Measurements from ENCODE around the gene TMA7. TPM values are rescaled to one million over a fixed set of nuclear protein-coding genes. Genes with fewer than 3 reads are reported as not detected.

Gene TMA7
- polyA plus RNA-seq, 2 of the 4 experiments (the other 2 are of a cell fraction) = 303 to 417 TPM

DNA sequence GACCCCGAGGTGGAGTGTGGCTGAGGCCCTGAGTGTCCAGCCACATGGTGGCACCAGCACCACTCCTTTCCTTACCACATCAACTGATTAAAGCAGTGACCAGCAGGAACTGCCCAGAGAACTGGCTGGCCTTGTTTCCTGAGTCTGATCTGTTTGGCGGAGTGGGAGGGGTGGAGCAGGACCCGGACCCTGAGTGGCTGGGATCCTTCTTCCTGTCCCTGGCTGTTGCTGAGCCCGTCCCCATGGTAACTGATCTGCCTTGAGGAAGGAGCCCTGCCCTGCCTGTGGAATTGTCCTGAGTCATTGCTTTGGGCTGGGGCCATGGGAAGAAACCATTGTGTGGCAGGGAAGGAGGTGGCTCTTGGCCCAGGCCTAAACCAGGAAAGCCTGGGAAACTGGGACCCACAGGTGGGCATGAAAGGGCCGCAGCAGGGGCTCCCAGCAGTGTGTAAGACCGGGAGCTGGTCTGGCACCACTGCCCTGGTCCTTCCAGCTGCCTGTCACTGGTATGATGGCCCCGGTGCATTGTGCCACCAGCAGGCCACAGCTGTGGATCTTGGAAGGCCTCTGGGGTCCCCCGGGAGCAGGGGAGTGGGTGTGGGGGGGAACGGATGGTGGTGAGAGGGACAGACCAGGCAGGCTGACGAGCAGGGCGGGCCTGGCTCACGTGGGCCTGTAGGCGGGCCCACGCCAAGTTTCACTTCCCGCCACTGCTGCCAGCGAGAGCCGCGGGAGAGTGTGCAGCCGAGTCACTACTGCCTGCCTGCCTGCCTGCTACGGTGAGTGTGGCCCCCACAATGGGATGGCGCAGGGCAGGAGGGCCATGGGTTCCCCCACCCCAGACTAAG, 25.7 kb downstream of the TMA7 start:
- WGBS (ENCODE audit: missing lambda C conversion rate) = 0% methylated on average over 5 of the region's 21 CpGs
- Histone ChIP-seq H3K4me1 (peaks cover 52% of the 10 kb centered on the region), H3K4me3 (peak overlapping the region; percentile 37), H3K27ac (peak overlapping the region; percentile 96 to 99), H3K4me2 (peak overlapping the region; percentile 91), H3K9me3 (no peaks in the 10 kb centered on the region)
- ATAC-seq (peak; percentile 90 to 93), DNase-seq (ENCODE audit: low read depth in 1 of 2, low spot score in 1 of 2) (peak; percentile 97 to 98), FAIRE-seq (no peak)
- ChIA-PET POLR2A (no interaction called here), CTCF (interaction anchor here (0.6 to 4.4 kb wide), 8 partner anchors 12 to 199 kb away, joined by 3 to 39 read pairs (median 5); no protein-coding TSS in a partner anchor)
- TF ChIP-seq BHLHE40 (IDR thresholded peaks at IDR 0.05; ENCODE audit: low read depth, low read length) (no peak), RCOR1 (IDR thresholded peaks at IDR 0.05; ENCODE audit: low read depth, low read length) (no peak), HOXB5 (CRISPR knock-in tag; IDR thresholded peaks at IDR 0.05) (peak; percentile 69; the same call in 1 of the 2 replicates), ESRRA (IDR thresholded peaks at IDR 0.05; ENCODE audit: borderline replicate concordance, low read length) (no peak), CBX8 (IDR thresholded peaks at IDR 0.05) (no peak), POLR2A (IDR thresholded peaks at IDR 0.05; ENCODE audit: low read length) (peak; percentile 58), CHD4 (IDR thresholded peaks at IDR 0.05; ENCODE audit: borderline replicate concordance) (no peak), JUN (IDR thresholded peaks at IDR 0.05) (peak in 1 of 2 experiments; percentile 61; a peak in 2 of 5 replicates), SMC3 (IDR thresholded peaks at IDR 0.05) (peak; percentile 74), MAFK (IDR thresholded peaks at IDR 0.05; ENCODE audit: partially characterized antibody) (peak; percentile 96), EP300 (IDR thresholded peaks at IDR 0.05) (no peak), CBX2 (IDR thresholded peaks at IDR 0.05; ENCODE audit: borderline replicate concordance, low read depth) (no peak), CHD2 (IDR thresholded peaks at IDR 0.05; ENCODE audit: low read length, partially characterized antibody) (no peak), HOXA7 (CRISPR knock-in tag; IDR thresholded peaks at IDR 0.05) (0 out of 2 replicates have a peak, but pooled peaks have one; percentile 37), TP53 (CRISPR knock-in tag; IDR thresholded peaks at IDR 0.05) (peak; percentile 43; the same call in 1 of the 2 replicates), RNF2 (IDR thresholded peaks at IDR 0.05; ENCODE audit: borderline replicate concordance, low read depth) (no peak), FOXS1 (CRISPR knock-in tag; IDR thresholded peaks at IDR 0.05) (peak; percentile 5; the same call in 1 of the 2 replicates), RFX5 (IDR thresholded peaks at IDR 0.05) (peak; percentile 72), ZNF302 (CRISPR knock-in tag; IDR thresholded peaks at IDR 0.05) (no peak), FOSL2 (IDR thresholded peaks at IDR 0.05) (no peak), FOSL2 (CRISPR knock-in tag; IDR thresholded peaks at IDR 0.05) (peak; percentile 58), HEYL (CRISPR knock-in tag; IDR thresholded peaks at IDR 0.05) (no peak), FOSB (CRISPR knock-in tag; IDR thresholded peaks at IDR 0.05) (no peak), EHF (CRISPR knock-in tag; IDR thresholded peaks at IDR 0.05) (peak; percentile 45; the same call in 1 of the 2 replicates), HOXB13 (CRISPR knock-in tag; IDR thresholded peaks at IDR 0.05; ENCODE audit: low read depth) (peak; percentile 82)
- TF ChIP-seq, protein P1, sequence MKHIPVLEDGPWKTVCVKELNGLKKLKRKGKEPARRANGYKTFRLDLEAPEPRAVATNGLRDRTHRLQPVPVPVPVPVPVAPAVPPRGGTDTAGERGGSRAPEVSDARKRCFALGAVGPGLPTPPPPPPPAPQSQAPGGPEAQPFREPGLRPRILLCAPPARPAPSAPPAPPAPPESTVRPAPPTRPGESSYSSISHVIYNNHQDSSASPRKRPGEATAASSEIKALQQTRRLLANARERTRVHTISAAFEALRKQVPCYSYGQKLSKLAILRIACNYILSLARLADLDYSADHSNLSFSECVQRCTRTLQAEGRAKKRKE (CRISPR knock-in tag; IDR thresholded peaks at IDR 0.05; ENCODE audit: low read depth) = 0 out of 2 replicates have a peak, but pooled peaks have one; percentile 41
- TF ChIP-seq, protein P2, sequence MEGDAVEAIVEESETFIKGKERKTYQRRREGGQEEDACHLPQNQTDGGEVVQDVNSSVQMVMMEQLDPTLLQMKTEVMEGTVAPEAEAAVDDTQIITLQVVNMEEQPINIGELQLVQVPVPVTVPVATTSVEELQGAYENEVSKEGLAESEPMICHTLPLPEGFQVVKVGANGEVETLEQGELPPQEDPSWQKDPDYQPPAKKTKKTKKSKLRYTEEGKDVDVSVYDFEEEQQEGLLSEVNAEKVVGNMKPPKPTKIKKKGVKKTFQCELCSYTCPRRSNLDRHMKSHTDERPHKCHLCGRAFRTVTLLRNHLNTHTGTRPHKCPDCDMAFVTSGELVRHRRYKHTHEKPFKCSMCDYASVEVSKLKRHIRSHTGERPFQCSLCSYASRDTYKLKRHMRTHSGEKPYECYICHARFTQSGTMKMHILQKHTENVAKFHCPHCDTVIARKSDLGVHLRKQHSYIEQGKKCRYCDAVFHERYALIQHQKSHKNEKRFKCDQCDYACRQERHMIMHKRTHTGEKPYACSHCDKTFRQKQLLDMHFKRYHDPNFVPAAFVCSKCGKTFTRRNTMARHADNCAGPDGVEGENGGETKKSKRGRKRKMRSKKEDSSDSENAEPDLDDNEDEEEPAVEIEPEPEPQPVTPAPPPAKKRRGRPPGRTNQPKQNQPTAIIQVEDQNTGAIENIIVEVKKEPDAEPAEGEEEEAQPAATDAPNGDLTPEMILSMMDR (IDR thresholded peaks at IDR 0.05) = peak; percentile 60
- TF ChIP-seq, protein P3, sequence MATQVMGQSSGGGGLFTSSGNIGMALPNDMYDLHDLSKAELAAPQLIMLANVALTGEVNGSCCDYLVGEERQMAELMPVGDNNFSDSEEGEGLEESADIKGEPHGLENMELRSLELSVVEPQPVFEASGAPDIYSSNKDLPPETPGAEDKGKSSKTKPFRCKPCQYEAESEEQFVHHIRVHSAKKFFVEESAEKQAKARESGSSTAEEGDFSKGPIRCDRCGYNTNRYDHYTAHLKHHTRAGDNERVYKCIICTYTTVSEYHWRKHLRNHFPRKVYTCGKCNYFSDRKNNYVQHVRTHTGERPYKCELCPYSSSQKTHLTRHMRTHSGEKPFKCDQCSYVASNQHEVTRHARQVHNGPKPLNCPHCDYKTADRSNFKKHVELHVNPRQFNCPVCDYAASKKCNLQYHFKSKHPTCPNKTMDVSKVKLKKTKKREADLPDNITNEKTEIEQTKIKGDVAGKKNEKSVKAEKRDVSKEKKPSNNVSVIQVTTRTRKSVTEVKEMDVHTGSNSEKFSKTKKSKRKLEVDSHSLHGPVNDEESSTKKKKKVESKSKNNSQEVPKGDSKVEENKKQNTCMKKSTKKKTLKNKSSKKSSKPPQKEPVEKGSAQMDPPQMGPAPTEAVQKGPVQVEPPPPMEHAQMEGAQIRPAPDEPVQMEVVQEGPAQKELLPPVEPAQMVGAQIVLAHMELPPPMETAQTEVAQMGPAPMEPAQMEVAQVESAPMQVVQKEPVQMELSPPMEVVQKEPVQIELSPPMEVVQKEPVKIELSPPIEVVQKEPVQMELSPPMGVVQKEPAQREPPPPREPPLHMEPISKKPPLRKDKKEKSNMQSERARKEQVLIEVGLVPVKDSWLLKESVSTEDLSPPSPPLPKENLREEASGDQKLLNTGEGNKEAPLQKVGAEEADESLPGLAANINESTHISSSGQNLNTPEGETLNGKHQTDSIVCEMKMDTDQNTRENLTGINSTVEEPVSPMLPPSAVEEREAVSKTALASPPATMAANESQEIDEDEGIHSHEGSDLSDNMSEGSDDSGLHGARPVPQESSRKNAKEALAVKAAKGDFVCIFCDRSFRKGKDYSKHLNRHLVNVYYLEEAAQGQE (IDR thresholded peaks at IDR 0.05) = no peak
- TF ChIP-seq, protein P4, sequence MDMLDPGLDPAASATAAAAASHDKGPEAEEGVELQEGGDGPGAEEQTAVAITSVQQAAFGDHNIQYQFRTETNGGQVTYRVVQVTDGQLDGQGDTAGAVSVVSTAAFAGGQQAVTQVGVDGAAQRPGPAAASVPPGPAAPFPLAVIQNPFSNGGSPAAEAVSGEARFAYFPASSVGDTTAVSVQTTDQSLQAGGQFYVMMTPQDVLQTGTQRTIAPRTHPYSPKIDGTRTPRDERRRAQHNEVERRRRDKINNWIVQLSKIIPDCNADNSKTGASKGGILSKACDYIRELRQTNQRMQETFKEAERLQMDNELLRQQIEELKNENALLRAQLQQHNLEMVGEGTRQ (IDR thresholded peaks at IDR 0.05) = peak; percentile 68
- TF ChIP-seq, protein P5, sequence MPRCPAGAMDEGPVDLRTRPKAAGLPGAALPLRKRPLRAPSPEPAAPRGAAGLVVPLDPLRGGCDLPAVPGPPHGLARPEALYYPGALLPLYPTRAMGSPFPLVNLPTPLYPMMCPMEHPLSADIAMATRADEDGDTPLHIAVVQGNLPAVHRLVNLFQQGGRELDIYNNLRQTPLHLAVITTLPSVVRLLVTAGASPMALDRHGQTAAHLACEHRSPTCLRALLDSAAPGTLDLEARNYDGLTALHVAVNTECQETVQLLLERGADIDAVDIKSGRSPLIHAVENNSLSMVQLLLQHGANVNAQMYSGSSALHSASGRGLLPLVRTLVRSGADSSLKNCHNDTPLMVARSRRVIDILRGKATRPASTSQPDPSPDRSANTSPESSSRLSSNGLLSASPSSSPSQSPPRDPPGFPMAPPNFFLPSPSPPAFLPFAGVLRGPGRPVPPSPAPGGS (IDR thresholded peaks at IDR 0.05) = 0 out of 3 replicates have a peak, but pooled peaks have one; percentile 11
- TF ChIP-seq, protein P6, sequence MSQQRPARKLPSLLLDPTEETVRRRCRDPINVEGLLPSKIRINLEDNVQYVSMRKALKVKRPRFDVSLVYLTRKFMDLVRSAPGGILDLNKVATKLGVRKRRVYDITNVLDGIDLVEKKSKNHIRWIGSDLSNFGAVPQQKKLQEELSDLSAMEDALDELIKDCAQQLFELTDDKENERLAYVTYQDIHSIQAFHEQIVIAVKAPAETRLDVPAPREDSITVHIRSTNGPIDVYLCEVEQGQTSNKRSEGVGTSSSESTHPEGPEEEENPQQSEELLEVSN (IDR thresholded peaks at IDR 0.05; ENCODE audit: borderline replicate concordance, low read depth) = peak; percentile 90
- TF ChIP-seq, protein P7, sequence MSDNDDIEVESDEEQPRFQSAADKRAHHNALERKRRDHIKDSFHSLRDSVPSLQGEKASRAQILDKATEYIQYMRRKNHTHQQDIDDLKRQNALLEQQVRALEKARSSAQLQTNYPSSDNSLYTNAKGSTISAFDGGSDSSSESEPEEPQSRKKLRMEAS (IDR thresholded peaks at IDR 0.05) = peak; percentile 77
